ENCODE measurements around the gene DLG2.

DNA sequence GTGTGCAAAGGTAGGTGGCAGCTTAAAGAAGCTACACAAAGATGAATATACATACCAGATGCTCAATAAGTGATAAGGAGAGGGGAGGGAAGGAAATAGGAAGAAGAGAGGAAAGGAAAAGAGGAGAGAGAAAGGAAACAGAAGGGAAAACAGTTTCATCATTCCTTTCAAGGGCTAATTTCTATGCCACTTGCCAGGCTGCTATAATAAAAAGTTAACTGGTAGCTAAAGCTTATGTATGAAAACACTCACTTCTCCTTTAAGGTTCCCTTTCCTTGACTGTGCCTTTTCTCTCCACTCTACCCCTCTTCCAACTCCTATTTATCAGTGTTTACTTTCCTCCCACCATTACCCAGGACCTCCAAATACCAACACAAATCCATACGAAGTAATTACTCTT is 347.9 kb downstream of the DLG2 start:
- no peak for TF ChIP-seq POLR2A (IDR thresholded peaks at IDR 0.05)
- TF ChIP-seq, protein P1, sequence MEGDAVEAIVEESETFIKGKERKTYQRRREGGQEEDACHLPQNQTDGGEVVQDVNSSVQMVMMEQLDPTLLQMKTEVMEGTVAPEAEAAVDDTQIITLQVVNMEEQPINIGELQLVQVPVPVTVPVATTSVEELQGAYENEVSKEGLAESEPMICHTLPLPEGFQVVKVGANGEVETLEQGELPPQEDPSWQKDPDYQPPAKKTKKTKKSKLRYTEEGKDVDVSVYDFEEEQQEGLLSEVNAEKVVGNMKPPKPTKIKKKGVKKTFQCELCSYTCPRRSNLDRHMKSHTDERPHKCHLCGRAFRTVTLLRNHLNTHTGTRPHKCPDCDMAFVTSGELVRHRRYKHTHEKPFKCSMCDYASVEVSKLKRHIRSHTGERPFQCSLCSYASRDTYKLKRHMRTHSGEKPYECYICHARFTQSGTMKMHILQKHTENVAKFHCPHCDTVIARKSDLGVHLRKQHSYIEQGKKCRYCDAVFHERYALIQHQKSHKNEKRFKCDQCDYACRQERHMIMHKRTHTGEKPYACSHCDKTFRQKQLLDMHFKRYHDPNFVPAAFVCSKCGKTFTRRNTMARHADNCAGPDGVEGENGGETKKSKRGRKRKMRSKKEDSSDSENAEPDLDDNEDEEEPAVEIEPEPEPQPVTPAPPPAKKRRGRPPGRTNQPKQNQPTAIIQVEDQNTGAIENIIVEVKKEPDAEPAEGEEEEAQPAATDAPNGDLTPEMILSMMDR (IDR thresholded peaks at IDR 0.05) = no peak
